Lung (tissue), 12 donors: ENCODE data around the gene SERPIND1. TPM values are rescaled to one million over a fixed set of nuclear protein-coding genes. Genes with fewer than 3 reads are reported as not detected.

Experiments
- ATAC-seq: fragments of 200-7000 bp; cut with Tn5 transposase; one replicate; pipeline ENCODE4 v1.9.1; 2020; ENCODE audit warnings: moderate number of reproducible peaks; ENCODE audit not compliant: insufficient read depth, low FRiP score
- DNase-seq, 3 donors: peaks; one replicate each; pipeline ENCODE4 v3.0.0-alpha.2; 2013 to 2017
- H3K27ac ChIP-seq, 2 donors: one replicate each; pipeline ENCODE4 v1.5.1; 2013; ENCODE audit warnings: mild to moderate bottlenecking in 2 of 2, moderate library complexity in 2 of 2, control low read depth in 1 of 2, inconsistent platforms in 1 of 2, low read depth in 1 of 2, low read length in 1 of 2
- H3K27me3 ChIP-seq, 3 donors: one replicate each; pipeline ENCODE4 v1.5.1; 2013; ENCODE audit warnings: low read length in 2 of 3; ENCODE audit not compliant: control insufficient read depth in 3 of 3, insufficient read depth in 3 of 3
- H3K36me3 ChIP-seq, 4 donors: one replicate each; pipeline ENCODE4 v1.5.1; 2013; ENCODE audit warnings: low read length in 4 of 4, mild to moderate bottlenecking in 1 of 4, moderate library complexity in 1 of 4; ENCODE audit not compliant: control insufficient read depth in 4 of 4, insufficient read depth in 4 of 4
- H3K4me1 ChIP-seq, 5 donors: one replicate each; pipeline ENCODE4 v1.5.1; 2013; ENCODE audit warnings: low read length in 5 of 5, mild to moderate bottlenecking in 2 of 5, moderate library complexity in 1 of 5; ENCODE audit not compliant: control insufficient read depth in 5 of 5, insufficient read depth in 5 of 5
- H3K4me3 ChIP-seq: one replicate; pipeline ENCODE4 v1.5.1; 2013; ENCODE audit warnings: mild to moderate bottlenecking, control low read depth, moderate library complexity
- H3K9ac ChIP-seq, 2 donors: one replicate each; pipeline ENCODE4 v1.5.1; 2013; ENCODE audit warnings: low read length in 2 of 2, control low read depth in 1 of 2; ENCODE audit not compliant: insufficient read depth in 1 of 2
- H3K9me3 ChIP-seq, 4 donors: one replicate each; pipeline ENCODE4 v1.5.1; 2013; ENCODE audit warnings: low read length in 3 of 4, mild to moderate bottlenecking in 1 of 4, moderate library complexity in 1 of 4; ENCODE audit not compliant: control insufficient read depth in 4 of 4, insufficient read depth in 3 of 4
- CTCF ChIP-seq: IDR thresholded peaks from 2 replicates; pipeline ENCODE4 v1.5.1; 2012; ENCODE audit warnings: mild to moderate bottlenecking; ENCODE audit errors: control extremely low read depth, extremely low read depth
- WGBS, 2 donors: extraction: QIAGEN DNeasy Blood & Tissue Kit; methylation state at CpG; one replicate each; pipeline ENCODE4 v1.1.7; 2013; 5-methylcytosine and 5-hydroxymethylcytosine counted together
- polyA plus RNA-seq, 2 donors: library from polyadenylated mRNA; stranded (reverse); fragments of 200-250 nt; gene quantifications; one replicate each; pipeline ENCODE4 v1.2.1, GENCODE V29; 2013
- total RNA-seq, 2 donors: library from RNA; depleted of rRNA in 1 of 2; stranded (reverse); fragments of >200 nt in 1 of 2; gene quantifications; one replicate each; pipeline ENCODE4 v1.2.1, GENCODE V29; 2014 to 2021
- donor health status: control.
- donor health status: control.
- donor health status: Bipolar disorder and iron deficiency.
- donor health status: healthy.
- donor health status: DM: yes; HTN: yes; CAD: no.

SERPIND1 gene
- total and polyA plus RNA-seq, 4 donors: 0.02 to 2.0 (median 0.75) TPM

- 93 to 97% methylated on average over 6 of the region's 6 CpGs for WGBS, 2 donors
- H3K27me3 ChIP-seq: no peaks in the 10 kb centered on the region
- ATAC-seq: no peak
- TF ChIP-seq CTCF: no peak
- no peak overlapping the region for H3K9ac ChIP-seq
- H3K27ac ChIP-seq: no peak overlapping the region
- H3K36me3 ChIP-seq: peaks cover 6 to 60% (median 19%) of the 10 kb centered on the region in 4 donors
- H3K9me3 ChIP-seq: no peaks in the 10 kb centered on the region
- H3K4me1 ChIP-seq: no peaks in the 10 kb centered on the region
- no peak overlapping the region for H3K4me3 ChIP-seq
- no peak for DNase-seq
Observed at GRCh38 chr22:20804650-20805049, 30.7 kb downstream of the SERPIND1 start.

- no peak for ATAC-seq
- H3K27ac ChIP-seq: no peak overlapping the region
- H3K27me3 ChIP-seq: no peaks in the 10 kb centered on the region
- peaks cover 6 to 68% (median 22%) of the 10 kb centered on the region in 4 donors for H3K36me3 ChIP-seq
- no peak for TF ChIP-seq CTCF
- no peaks in the 10 kb centered on the region for H3K9me3 ChIP-seq
- no peak for DNase-seq
- no peak overlapping the region for H3K9ac ChIP-seq
- peaks cover 0 to 1% (median 0%) of the 10 kb centered on the region in 5 donors for H3K4me1 ChIP-seq
- 82 to 88% methylated on average over 3 of the region's 3 CpGs for WGBS, 2 donors
- H3K4me3 ChIP-seq: no peak overlapping the region
Observed at GRCh38 chr22:20805972-20806471, 32.1 kb downstream of the SERPIND1 start.

GRCh38 chr22:20807315-20807752 is 33.4 kb downstream of the SERPIND1 start:
- no peak for TF ChIP-seq CTCF
- H3K9ac ChIP-seq: no peak overlapping the region
- H3K9me3 ChIP-seq: no peaks in the 10 kb centered on the region
- H3K4me3 ChIP-seq: no peak overlapping the region
- no peaks in the 10 kb centered on the region for H3K27me3 ChIP-seq
- no peak overlapping the region for H3K27ac ChIP-seq
- DNase-seq (no peak), ATAC-seq (no peak)
- peaks cover 0 to 1% (median 0%) of the 10 kb centered on the region in 5 donors for H3K4me1 ChIP-seq
- peaks cover 13 to 64% (median 25%) of the 10 kb centered on the region in 4 donors for H3K36me3 ChIP-seq
- 89 to 91% methylated on average over 4 of the region's 4 CpGs for WGBS, 2 donors

GRCh38 chr22:20808844-20809243 is 34.9 kb downstream of the SERPIND1 start:
- Histone ChIP-seq H3K9me3 (no peaks in the 10 kb centered on the region), H3K4me1 (peaks cover 0 to 1% (median 0%) of the 10 kb centered on the region in 5 donors), H3K4me3 (no peak overlapping the region), H3K36me3 (peaks cover 12 to 61% (median 25%) of the 10 kb centered on the region in 4 donors), H3K9ac (no peak overlapping the region), H3K27me3 (no peaks in the 10 kb centered on the region), H3K27ac (no peak overlapping the region)
- 67 to 73% methylated on average over 4 of the region's 4 CpGs for WGBS, 2 donors
- no peak for ATAC-seq
- DNase-seq: no peak
- no peak for TF ChIP-seq CTCF
